Measurements from ENCODE around the gene LAGE3. TPM values are rescaled to one million over a fixed set of nuclear protein-coding genes. Genes with fewer than 3 reads are reported as not detected.
A peak's percentile ranks its signal among the peaks of the same experiment; 100 is the strongest.

LAGE3 gene
- polyA plus RNA-seq, 1 experiment = 9.3 TPM

GRCh38 chrX:154443479-154443910, 35.6 kb downstream of the LAGE3 start:
- CTCF ChIA-PET = no interaction called here
- Histone ChIP-seq H3K27me3 (ENCODE audit: control insufficient read depth, insufficient read depth, low read length) (no peaks in the 10 kb centered on the region), H3K9me3 (ENCODE audit: control insufficient read depth, insufficient read depth, low read length) (no peaks in the 10 kb centered on the region), H3K27ac (ENCODE audit: low read depth, low read length) (peak overlapping the region; percentile 73), H3K4me3 (ENCODE audit: low read depth, low read length) (peak overlapping the region; percentile 38)
- DNase-seq (ENCODE audit: low read depth, low spot score) = no peak
- TF ChIP-seq CTCF (IDR thresholded peaks at IDR 0.05; ENCODE audit: low read depth, low read length) = no peak
- POLR2A ChIA-PET = no interaction called here

GRCh38 chrX:154441984-154442707, 36.9 kb downstream of the LAGE3 start:
- H3K27ac ChIP-seq (ENCODE audit: low read depth, low read length) = no peak overlapping the region
- H3K4me3 ChIP-seq (ENCODE audit: low read depth, low read length) = no peak overlapping the region
- H3K27me3 ChIP-seq (ENCODE audit: control insufficient read depth, insufficient read depth, low read length) = no peaks in the 10 kb centered on the region
- ChIA-PET CTCF (no interaction called here), POLR2A (no interaction called here)
- no peak for DNase-seq (ENCODE audit: low read depth, low spot score)
- no peak for TF ChIP-seq CTCF (IDR thresholded peaks at IDR 0.05; ENCODE audit: low read depth, low read length)
- H3K9me3 ChIP-seq (ENCODE audit: control insufficient read depth, insufficient read depth, low read length) = no peaks in the 10 kb centered on the region

- DNase-seq (ENCODE audit: low read depth, low spot score) = no peak
- no peak for TF ChIP-seq CTCF (IDR thresholded peaks at IDR 0.05; ENCODE audit: low read depth, low read length)
- H3K27me3 ChIP-seq (ENCODE audit: control insufficient read depth, insufficient read depth, low read length) = no peaks in the 10 kb centered on the region
- no peaks in the 10 kb centered on the region for H3K9me3 ChIP-seq (ENCODE audit: control insufficient read depth, insufficient read depth, low read length)
- H3K4me3 ChIP-seq (ENCODE audit: low read depth, low read length) = no peak overlapping the region
- CTCF ChIA-PET = no interaction called here
- POLR2A ChIA-PET = no interaction called here
- no peak overlapping the region for H3K27ac ChIP-seq (ENCODE audit: low read depth, low read length)
Measured at GRCh38 chrX:154441564-154441963, 37.5 kb downstream of the LAGE3 start.

GRCh38 chrX:154440623-154441357, 38.3 kb downstream of the LAGE3 start:
- no peaks in the 10 kb centered on the region for H3K9me3 ChIP-seq (ENCODE audit: control insufficient read depth, insufficient read depth, low read length)
- TF ChIP-seq CTCF (IDR thresholded peaks at IDR 0.05; ENCODE audit: low read depth, low read length) = no peak
- DNase-seq (ENCODE audit: low read depth, low spot score) = no peak
- no peak overlapping the region for H3K4me3 ChIP-seq (ENCODE audit: low read depth, low read length)
- ChIA-PET CTCF (no interaction called here), POLR2A (no interaction called here)
- H3K27me3 ChIP-seq (ENCODE audit: control insufficient read depth, insufficient read depth, low read length) = no peaks in the 10 kb centered on the region
- no peak overlapping the region for H3K27ac ChIP-seq (ENCODE audit: low read depth, low read length)

- POLR2A ChIA-PET = no interaction called here
- TF ChIP-seq CTCF (IDR thresholded peaks at IDR 0.05; ENCODE audit: low read depth, low read length) = no peak
- H3K9me3 ChIP-seq (ENCODE audit: control insufficient read depth, insufficient read depth, low read length) = no peaks in the 10 kb centered on the region
- no peak overlapping the region for H3K4me3 ChIP-seq (ENCODE audit: low read depth, low read length)
- DNase-seq (ENCODE audit: low read depth, low spot score) = no peak
- CTCF ChIA-PET = no interaction called here
- no peaks in the 10 kb centered on the region for H3K27me3 ChIP-seq (ENCODE audit: control insufficient read depth, insufficient read depth, low read length)
- H3K27ac ChIP-seq (ENCODE audit: low read depth, low read length) = no peak overlapping the region
Measured at GRCh38 chrX:154439841-154440240, 39.2 kb downstream of the LAGE3 start.
